ENCODE data around the gene PSMC5.

The PSMC5 gene

GRCh38 chr17:63820963-63821561 lies 6.2 kb upstream of the PSMC5 start:
- no peak for DNase-seq (ENCODE audit: low spot score)

GRCh38 chr17:63821804-63822203 lies 5.4 kb upstream of the PSMC5 start:
- no peak for DNase-seq (ENCODE audit: low spot score)

GRCh38 chr17:63822537-63822936 lies 4.7 kb upstream of the PSMC5 start:
- DNase-seq (ENCODE audit: low spot score): no peak

GRCh38 chr17:63823659-63824331 lies 3.4 kb upstream of the PSMC5 start:
- no peak for DNase-seq (ENCODE audit: low spot score)

GRCh38 chr17:63824362-63824761 lies 2.9 kb upstream of the PSMC5 start:
- no peak for DNase-seq (ENCODE audit: low spot score)

GRCh38 chr17:63826468-63827001 lies 696 bp upstream of the PSMC5 start:
- DNase-seq (ENCODE audit: low spot score): no peak

GRCh38 chr17:63827801-63828221 lies 580 bp downstream of the PSMC5 start:
- no peak for DNase-seq (ENCODE audit: low spot score)

GRCh38 chr17:63828936-63829335 lies 1.7 kb downstream of the PSMC5 start:
- DNase-seq (ENCODE audit: low spot score): no peak

GRCh38 chr17:63830278-63830677 lies 3.0 kb downstream of the PSMC5 start:
- DNase-seq (ENCODE audit: low spot score): no peak

GRCh38 chr17:63830904-63831491 lies 3.8 kb downstream of the PSMC5 start:
- DNase-seq (ENCODE audit: low spot score): no peak

- no peak for DNase-seq (ENCODE audit: low spot score)
These were observed 4.3 kb downstream of the PSMC5 start for GRCh38 chr17:63831505-63831904.

GRCh38 chr17:63832014-63832413 lies 4.8 kb downstream of the PSMC5 start:
- DNase-seq (ENCODE audit: low spot score): no peak

- DNase-seq (ENCODE audit: low spot score): no peak
These were observed 5.2 kb downstream of the PSMC5 start for GRCh38 chr17:63832455-63832854.

- DNase-seq (ENCODE audit: low spot score): no peak
These were observed 6.0 kb downstream of the PSMC5 start for GRCh38 chr17:63833026-63833740.

- no peak for DNase-seq (ENCODE audit: low spot score)
These were observed 6.6 kb downstream of the PSMC5 start for GRCh38 chr17:63833741-63834373.

- DNase-seq (ENCODE audit: low spot score): peak; percentile 65
These were observed 7.4 kb downstream of the PSMC5 start for GRCh38 chr17:63834431-63835166.

- no peak for DNase-seq (ENCODE audit: low spot score)
These were observed 8.0 kb downstream of the PSMC5 start for GRCh38 chr17:63835167-63835720.

- no peak for DNase-seq (ENCODE audit: low spot score)
These were observed 9.6 kb downstream of the PSMC5 start for GRCh38 chr17:63836811-63837210.

- no peak for DNase-seq (ENCODE audit: low spot score)
These were observed 10.2 kb downstream of the PSMC5 start for GRCh38 chr17:63837480-63837879.

GRCh38 chr17:63837962-63838600 lies 10.8 kb downstream of the PSMC5 start:
- no peak for DNase-seq (ENCODE audit: low spot score)
